NCI-H82 (cell line): ENCODE results near the gene C1orf56.

ENCODE experiments used
- DNase-seq: peaks from one replicate; lab custom pipeline; 2025; lab: John Stamatoyannopoulos, UW

Gene C1orf56

DNA sequence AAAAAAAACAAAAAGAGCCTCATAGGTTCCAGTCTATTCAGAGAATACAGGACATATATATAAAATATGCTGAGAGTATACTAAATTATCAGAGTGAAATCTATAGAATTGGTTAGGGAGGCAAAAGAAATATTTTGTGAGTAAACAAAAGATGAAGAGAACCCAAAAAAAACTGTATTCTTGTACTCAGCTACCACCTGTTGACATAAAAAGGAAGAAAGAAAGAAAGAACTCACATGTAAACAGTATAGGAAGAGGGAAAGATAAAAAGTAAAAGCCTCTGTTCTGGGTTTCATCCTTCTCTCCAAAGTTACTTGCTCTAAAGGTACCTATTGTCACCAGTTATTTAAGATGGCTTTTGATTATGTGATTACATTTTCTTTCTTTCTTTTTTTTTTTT lies 21.1 kb upstream of the C1orf56 start:
- no peak for DNase-seq

DNA sequence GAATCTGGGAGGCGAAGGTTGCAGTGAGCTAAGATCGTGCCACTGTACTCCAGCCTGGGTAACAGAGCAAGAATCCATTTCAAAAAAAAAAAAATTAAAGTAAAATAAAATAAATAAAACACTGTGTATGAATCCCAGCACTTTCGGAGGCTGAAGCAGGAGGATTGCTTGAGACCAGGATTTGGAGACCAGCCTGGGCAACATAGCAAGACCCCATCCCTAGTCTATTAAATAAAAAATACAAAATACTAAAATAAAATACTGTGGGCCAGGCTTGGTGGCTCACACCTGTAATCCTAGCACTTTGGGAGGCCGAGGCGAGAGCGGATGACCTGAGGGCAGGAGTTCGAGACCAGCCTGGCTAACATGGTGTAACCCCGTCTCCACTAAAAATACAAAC lies 15.4 kb upstream of the C1orf56 start:
- DNase-seq: no peak

DNA sequence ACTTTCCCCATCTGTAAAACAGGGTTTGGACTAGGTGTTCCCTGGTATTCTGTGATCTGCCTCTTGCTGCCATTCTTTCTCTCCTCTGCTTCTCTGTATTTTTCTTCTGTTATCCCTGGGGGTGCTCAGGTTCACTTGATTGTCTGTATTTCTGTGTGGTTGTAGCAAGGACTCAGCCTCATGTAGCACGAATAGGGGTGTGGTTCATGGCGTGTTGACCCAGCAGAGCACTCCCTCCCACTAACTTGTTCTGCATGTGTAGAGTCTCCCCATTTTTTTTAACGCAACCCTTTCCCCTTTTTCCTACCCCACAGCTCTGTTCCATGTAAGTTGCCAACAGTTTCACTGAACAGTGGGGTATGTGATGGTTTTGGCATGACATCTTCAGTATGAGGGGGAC lies 12.4 kb upstream of the C1orf56 start:
- DNase-seq: no peak

DNA sequence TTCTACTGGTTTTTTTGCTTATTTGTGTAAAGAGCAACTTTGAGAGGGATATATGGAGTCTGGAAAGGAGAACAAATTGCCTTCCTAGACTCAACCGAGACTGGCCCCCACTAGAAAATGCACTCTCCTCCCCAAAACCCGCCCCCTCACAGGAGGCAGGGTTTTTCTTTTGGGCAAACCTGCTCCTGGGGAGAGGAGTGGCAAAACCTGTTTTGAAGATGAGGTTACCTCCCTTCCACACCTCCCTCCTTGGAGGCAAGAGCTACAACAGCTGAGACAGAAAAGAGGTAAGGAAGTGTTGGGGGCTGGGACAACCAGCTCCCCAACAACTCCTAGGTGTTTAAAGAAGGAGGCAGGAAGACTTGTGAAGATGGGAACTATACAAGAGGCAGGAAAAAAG lies 11.2 kb upstream of the C1orf56 start, which contains the start of gene BNIPL:
TSS of gene BNIPL (plus strand) at position 231 of the 400 bp plus-strand sequence. CDS start at position 371, 140 bp downstream.
- no peak for DNase-seq

DNA sequence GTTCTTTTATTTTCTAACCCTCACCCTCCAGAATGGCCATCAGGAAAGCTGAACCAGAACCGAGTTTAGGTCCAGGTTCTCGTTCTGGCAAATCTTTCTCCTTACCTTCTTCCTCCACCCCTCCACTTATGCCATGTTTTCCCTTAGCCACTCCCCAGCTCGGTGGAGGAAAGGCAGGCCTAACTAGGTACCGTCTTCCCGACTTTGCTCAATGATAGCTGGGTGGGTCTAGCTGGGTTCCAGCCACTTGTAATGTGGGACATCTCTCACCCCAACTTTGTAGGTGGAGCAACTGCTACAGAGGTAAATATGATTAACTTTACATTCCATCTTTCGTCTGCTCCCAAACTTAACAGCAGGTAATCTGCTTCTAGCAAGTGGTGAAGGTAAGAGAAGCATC lies 10.5 kb upstream of the C1orf56 start:
- no peak for DNase-seq

DNA sequence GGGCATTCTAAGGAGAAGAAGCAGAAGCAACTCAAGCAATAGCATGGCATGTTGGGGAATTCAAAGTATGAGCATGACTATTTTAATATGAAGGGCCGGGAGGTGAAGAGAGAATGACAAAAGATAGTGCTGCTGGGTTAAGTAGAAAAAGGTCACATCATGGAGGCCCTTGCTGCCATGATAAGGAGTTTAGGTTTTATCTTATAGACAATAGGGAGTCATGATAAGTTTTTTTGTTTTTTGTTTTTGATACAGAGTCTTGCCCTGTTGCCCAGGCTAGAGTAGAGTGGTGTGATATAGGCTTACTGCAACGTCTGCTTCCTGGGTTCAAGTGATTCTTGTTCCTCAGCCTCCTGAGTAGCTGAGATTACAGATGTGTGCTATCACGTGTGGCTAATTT lies 8.0 kb upstream of the C1orf56 start:
- DNase-seq: no peak

DNA sequence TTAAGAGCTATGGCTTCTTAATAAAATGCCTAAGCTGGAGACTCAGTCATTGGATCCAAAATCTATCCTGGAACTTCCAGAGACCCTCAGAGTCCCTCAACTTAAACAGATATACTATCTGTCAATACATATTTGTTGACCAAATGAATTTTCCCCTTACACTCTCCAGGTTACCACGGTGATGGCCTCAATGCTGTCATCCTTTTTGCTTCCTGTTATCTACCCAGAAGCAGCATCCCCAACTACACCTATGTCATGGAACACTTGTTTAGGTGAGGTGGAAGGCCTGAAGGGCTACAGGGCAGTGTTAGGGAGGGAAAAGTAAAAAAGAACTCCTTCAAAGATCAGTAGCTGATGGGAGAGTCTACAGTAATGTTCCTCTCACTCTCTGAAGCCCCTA lies 4.4 kb upstream of the C1orf56 start:
- DNase-seq: no peak

DNA sequence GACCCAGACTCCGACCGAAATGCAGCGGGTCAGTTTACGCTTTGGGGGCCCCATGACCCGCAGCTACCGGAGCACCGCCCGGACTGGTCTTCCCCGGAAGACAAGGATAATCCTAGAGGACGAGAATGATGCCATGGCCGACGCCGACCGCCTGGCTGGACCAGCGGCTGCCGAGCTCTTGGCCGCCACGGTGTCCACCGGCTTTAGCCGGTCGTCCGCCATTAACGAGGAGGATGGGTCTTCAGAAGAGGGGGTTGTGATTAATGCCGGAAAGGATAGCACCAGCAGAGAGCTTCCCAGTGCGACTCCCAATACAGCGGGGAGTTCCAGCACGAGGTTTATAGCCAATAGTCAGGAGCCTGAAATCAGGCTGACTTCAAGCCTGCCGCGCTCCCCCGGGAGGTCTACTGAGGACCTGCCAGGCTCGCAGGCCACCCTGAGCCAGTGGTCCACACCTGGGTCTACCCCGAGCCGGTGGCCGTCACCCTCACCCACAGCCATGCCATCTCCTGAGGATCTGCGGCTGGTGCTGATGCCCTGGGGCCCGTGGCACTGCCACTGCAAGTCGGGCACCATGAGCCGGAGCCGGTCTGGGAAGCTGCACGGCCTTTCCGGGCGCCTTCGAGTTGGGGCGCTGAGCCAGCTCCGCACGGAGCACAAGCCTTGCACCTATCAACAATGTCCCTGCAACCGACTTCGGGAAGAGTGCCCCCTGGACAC lies 534 bp downstream of the C1orf56 start:
- peak; percentile 88 for DNase-seq

DNA sequence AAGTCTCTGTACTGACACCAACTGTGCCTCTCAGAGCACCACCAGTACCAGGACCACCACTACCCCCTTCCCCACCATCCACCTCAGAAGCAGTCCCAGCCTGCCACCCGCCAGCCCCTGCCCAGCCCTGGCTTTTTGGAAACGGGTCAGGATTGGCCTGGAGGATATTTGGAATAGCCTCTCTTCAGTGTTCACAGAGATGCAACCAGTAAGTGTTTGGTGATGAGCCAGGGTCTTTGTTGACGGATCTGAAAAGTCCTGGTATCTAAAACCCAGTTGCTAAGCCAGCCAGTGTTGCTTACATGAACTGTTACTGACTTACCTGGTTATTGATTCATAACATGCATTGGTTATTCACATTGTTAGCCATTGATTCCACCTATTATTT lies 1.1 kb downstream of the C1orf56 start:
- DNase-seq: no peak

DNA sequence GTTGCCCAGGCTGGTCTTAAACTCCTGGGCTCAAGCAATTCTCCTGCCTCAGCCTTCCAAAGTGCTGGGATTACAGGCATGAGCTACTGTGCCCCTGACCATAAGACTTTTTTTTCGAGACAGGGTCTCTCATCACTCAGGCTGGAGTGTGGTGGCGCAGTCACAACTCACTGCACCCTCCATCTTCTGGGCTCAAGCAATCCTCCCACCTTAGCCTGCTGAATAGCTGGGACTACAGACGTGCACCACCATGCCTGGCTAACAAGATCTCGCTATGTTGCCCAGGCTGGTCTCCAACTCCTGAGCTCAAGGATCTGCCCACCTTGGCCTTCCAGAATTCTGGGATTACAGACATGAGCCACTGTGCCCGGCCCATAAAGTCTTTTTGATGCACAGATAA lies 1.9 kb downstream of the C1orf56 start:
- DNase-seq: no peak

DNA sequence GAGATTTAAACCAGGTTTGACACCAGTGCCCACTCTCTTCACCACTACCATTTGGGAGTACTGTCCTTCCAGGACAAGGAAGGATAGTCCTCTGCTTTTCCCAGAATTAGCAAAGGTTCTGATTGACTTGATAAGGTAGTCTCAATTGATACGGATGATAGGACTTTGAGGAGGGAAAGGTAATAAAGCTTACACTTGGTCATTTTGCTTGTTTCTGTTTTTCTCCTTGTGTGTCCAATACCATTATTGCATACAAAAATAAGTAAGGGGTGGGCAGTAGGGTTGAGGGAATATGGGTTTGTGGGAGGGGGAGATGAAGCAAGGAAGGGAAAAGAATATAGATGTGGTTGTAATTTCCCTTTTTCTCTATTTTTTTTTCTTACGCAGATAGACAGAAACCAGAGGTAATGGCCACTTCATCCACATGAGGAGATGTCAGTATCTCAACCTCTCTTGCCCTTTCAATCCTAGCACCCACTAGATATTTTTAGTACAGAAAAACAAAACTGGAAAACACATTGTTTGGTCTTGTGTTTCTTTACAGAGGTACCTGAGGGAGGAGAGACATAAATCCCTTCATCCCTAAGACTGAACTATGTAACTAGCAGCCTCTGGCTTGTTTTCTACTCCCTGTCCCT lies 2.6 kb downstream of the C1orf56 start:
- DNase-seq: no peak

DNA sequence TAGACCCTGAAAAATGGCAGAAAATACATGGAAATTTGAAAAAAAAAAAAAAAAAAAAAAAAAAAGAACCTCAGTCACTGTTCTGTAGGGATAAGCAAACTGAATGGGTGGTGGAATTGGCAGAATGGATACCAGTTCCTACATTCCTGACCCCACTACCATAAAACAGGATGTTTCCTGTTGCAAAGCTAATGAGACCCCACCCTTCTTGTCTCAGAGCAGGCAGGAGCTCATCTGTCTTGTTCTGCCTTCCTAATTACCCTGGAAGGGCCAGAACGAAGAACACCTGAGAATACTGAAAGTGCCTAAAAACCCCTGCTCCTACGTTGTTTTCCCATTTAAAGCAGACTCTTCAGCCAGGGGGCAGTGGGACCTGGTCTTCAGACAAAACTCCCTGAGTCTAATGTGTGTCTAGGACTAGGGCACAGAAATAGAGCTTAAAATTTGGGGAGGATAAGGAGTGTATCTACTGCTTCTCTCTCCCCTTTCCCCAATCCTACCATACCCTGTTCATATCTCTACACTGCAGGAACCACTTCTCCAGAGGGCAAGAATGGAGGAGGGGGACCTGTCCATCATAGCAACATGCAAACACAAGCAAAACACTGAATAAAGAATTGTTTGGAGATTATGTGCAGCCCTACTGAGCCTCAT lies 3.9 kb downstream of the C1orf56 start:
- DNase-seq: no peak

DNA sequence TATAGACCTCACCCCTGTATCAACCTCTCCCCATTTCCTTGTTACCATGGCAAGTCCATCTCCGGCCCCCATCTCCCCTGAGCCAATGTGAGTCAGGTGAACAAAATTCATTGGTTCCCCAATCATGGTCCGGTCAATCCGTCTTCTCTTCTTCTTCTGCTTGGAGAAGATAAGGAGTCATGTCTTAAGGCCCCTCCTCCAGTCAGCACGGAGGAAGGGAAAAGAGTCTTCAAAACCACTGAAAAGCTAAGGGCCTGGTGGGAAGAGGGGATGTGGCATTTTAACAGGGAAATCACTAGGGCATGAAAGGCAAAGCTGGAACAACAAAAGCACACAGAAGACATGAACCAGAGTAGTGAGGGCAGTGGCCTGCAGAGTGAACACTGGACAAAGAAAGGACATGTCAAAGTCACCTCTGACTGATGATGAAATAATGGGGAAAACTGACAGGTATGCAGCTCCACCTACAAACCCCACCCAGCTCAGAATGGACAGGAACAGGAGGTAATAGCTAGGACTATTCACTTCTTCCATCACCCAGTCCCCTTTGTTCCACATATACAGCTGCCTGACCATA lies 7.5 kb downstream of the C1orf56 start:
- no peak for DNase-seq

DNA sequence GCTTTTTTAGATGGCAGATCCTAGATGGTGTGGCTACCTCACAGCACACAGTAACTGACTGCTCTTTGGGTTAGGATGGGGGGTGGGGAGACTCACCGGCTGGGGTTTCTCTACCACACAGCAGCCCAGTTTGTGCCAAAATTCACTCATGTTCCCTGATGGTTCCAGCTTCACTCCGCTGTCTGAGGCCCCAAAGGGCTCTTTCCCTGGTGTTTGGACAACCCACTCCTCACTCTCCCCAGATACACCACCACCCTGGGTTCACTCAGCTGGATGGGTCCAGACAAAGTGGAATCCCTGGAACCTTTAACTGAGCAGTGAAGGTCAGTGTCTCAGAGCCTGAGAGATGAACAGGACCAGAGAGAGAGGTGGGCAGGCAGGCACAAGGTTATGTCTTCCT lies 8.0 kb downstream of the C1orf56 start:
- DNase-seq: no peak

DNA sequence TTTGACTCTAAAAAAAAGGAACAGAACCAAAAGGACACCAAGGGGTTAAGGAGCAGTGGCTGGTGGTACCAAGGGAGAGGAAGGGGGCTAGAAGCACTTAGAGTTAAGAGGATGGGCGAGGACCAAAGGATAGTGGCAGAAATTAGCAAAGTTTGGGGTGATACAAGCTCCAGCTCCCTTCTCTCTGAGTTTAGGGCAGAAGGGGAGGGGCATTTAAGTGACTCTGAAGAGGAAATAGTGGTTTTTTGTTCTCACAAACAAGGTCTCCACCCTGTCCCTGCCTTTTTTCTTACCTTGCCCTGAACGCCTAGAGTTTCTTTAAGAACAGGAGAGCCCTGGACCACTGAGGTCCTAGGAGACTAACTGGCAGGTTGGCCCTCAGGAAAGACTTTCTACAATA lies 8.6 kb downstream of the C1orf56 start:
- DNase-seq: no peak

DNA sequence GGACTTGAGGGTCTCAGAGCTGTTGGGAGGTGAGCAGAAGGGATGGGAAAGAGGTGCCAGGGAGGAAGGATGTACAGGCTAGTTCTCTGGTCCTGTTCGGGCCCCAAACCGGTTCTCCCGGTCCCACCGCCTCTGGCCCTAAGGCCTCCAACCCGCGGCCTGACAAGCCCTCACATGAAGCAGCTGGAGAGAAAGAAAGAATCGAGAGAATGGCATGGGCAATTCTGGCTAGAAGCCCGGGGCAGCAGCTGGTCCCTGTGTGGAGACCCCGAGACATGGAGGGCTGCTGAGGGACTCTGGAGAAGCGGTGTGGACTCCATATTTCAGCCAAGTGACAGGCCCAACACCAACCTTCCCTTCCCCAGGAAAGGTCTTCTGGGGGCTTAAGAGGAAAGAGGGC lies 11.1 kb downstream of the C1orf56 start:
- peak; percentile 57 for DNase-seq

DNA sequence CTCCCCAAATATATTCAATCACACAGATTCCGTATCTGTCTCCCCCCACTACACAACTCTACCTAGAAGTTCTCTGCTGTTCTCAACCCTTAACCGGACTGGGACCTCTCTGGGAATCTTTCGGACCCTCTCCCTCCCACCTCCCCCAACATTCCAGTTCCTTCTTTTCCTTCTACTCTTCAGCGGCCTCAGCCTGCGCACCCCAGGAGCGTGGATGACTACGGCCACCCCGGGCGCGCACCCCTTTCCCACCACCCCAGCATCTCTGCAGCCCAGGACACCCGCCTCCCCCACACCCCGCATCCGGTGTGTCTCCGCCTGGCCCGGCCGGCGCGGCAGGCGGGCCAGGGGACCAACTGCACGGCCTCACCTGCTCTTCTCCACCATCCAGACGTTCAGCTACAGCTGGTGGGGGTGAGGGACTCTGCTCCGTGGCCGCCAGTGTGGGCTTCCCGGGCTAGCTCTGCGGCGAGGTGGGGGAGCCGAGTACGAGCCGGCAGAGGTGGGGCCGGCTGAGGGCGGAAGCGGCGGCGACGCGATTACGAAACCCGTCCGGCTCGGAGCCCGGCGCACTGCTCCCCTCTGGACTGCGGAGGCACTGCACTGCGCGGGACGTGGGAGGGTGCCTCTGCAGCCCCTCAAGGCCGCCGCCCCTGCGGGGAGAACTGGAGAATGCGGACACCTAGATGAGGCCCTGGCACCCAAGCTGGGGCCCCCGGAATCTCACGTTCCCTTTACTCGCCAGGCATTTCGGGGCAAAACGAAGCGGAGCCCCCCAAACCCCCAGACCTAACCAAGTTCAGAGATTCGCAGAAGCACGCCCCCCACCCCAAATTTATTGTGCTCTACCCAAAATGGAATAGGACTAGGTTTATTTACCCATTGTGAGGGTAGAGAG lies 11.8 kb downstream of the C1orf56 start, which contains the start of gene CDC42SE1:
TSS of gene CDC42SE1 (minus strand) at position 514 of the 898 bp plus-strand sequence. CDS start 3,892 bp downstream, outside the sequence.
- peak; percentile 96 for DNase-seq

DNA sequence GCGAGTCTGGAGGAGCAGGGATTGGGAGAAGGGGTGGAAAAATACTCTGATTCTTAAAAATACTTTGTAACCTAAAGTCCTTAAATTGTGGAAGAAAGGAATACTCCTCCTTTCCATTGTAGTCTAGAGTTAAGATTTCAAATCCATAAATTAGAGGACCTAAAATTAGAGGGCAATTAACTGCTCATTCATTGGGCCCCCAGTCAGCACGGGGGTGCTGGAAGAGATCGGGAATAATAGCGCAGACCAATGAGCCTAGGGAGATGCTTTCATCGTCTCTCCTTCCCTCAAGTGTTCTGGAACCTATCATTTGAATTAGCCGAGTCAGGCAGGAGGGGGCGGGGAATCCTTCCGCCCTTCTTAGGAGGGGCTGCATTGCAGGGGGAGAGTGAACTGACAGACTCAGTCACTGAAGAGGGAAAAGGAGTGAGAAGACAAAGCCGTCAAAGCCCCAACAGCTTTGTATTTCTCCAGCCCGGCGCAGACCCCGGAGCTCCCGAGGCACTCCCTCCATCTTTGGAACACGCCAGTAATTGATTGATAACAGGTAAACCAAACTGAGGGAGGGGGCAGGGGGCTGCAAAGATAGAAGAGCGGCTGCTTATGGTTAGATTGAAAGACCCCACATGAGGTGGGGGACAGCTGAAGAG lies 12.6 kb downstream of the C1orf56 start, which contains the start of gene MLLT11:
TSS of gene MLLT11 (plus strand) at position 391 of the 650 bp plus-strand sequence. CDS start 6,828 bp downstream, outside the sequence.
- DNase-seq: peak; percentile 99

DNA sequence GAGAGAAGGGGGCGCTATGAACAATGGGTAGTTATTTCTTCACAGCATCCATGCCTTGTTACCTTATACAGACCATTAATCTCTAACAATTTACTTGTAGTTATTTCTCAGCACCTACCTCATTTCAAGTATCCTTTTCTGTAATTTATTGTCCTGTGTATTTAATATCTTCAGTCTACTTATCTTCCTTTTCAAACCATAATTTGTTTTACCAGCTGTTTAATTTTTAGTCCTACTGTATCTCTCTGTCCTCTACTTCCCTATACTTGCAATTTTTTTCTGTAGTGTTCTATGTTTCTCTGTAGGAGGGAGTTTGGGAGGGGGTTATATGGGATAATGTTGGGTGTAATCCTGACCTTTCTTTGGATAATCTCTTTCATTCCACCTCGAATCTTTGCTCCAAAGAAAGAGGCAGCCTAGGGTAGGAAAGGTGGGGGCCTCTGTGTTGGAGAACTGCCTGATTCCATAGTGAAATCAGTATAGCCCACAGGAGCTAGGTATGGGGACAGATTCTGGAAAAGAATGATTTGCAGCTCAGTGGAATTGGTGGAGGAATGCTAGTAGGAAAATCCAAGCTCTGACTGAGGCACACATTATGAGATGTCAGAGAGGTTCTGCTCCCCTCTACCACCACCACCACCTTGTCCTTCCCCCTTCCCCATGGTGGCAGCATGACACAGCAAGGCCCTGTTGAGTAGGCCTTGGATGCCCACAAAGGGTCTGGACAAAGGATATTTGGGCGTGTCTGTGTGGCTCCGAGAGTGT lies 13.3 kb downstream of the C1orf56 start:
- DNase-seq: peak; percentile 77

DNA sequence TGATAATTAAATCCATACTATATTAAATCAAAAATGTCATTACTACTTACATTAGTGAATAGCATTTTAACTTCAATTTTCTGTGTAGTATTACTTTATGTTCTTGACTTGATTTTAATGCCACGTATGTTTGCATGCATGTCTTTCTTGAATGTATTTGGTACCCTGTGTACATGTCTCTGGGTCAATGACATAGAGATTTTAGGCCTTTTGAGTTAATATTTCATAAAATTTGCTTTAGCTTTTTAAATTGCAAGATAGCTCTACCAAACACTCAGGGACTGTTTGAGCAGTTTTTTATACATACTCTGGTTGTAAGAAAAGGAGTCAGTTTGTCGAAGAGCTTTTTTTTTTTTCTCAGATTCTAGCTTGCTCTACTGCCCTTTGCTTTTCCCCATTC lies 14.2 kb downstream of the C1orf56 start:
- DNase-seq: no peak
